Posterior cingulate gyrus (tissue), 11 donors: ENCODE data around the gene ELOVL3.
"Not testable (repeated sequence)": the region's sequence is repeated elsewhere in the genome, so short reads cannot be mapped to it uniquely, and the experiment has no call there.

Source experiments
- DNase-seq, 10 donors: peaks; one replicate each; pipeline versions ENCODE4 v3.0.0 to v3.0.0-alpha.2; 2020 to 2021; ENCODE audit warnings: mixed read lengths in 3 of 10
- intact Hi-C: fragments of 100-400 bp; cut with DNase I; formaldehyde crosslinking; loops from one replicate; pipeline ENCODE4 v1.15.1; 2023

Gene ELOVL3

GRCh38 chr10:102245932-102246251 lies 19.8 kb downstream of the ELOVL3 start:
- intact Hi-C loops: no loop called here

DNA sequence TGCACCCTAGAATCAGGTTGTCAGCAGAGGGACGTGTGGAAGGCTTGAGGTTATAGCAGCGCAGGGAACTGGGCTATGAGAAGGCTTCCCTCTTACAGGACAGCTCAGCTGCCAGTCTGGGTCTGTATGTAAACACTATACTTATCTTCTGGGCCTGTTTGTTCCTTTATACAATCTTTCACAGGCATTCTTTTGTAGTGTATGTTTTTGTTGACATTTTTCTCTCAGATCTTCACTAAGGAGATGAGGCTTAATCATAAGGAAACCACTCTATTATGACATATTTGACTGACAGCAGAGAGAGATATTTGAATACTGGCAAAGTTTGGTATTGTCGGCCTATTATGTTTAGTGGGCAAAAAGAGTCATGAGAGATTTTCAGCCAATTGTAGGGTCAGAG lies 20.2 kb downstream of the ELOVL3 start:
- intact Hi-C loops: no loop called here
- DNase-seq: no peak

More at GRCh38 chr10:102245932-102246251, 19.8 kb downstream of the ELOVL3 start:
- no peak for DNase-seq

DNA sequence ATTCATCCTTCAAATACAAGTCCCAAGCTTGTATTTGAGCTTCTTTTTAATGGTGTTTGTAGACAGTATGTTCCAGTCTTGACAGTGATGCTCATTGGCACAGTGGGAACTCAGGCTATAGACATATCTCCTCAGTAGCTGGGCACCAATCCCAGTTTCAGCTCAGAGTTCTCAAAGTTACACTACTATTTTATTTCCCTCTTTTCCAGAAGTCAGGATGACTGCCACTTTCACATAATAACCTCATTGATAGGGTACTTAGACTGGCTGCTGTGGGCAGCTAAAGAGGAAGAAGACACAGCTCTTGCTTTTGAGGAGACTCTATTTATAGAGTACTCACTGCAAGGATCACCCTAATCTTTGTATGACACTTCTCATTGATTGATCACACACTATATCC lies 21.6 kb downstream of the ELOVL3 start:
- no peak for DNase-seq
- intact Hi-C loops: no loop called here

DNA sequence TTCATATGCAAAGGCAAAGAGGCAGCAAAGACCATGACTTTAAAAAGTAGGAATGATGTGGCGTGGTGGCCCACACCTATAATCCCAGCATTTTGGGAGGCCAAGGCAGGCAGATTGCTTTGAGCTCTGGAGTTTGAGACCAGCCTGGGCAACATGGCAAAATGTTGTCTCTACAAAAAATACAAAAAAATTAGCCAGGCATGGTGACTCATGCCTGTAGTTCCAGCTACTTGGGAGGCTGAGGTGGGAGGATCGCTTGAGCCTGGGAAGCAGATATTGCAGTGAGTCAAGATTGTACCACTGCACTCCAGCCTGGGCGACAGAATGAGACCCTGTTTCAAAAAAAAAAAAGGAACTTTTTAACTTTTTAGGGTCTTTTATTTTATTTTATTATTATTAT lies 26.4 kb downstream of the ELOVL3 start:
- DNase-seq: peak in 1 of 10 donors; percentile 20
- intact Hi-C loops: not testable (repeated sequence)

DNA sequence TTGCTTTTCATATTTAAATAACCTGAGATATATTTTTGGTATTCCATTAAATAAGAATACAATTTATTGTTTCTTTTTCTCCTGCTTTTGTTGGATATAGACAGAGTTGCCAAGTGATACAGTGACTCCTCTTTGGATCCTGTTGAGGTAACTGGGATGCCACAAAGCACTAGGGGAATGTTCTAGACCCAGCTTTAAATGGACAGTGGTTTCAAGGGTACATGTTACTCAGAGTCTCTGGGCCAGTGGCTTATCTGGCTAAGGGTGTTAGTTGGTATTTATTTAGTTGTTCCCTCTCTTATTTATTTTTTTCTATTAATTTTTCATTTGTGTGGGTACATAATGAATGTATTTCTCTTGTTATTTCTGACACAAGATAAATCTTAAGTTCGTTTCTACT lies 28.3 kb downstream of the ELOVL3 start:
- intact Hi-C loops: no loop called here

DNA sequence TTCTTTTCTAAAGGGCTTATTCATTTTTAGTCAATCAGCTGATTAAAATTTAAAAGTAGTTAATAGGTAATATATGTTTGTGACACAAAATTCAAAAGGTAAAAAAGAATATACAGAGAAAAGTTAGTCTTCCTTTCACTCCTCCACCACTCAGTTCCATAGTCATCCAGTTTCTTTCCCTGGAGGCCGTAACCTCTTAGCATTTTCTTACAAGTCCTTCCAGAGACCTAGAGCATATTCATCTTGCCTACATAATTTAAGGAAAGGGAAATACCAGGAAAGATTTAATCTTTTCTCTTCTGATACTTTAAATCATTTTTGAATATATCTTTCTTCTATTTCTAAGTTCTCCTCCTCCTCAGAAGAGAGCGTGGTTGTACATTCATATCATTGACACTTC lies 29.3 kb downstream of the ELOVL3 start:
- intact Hi-C loops: no loop called here
- no peak for DNase-seq

More for the DNA sequence above, 28.3 kb downstream of the ELOVL3 start:
- DNase-seq: no peak

DNA sequence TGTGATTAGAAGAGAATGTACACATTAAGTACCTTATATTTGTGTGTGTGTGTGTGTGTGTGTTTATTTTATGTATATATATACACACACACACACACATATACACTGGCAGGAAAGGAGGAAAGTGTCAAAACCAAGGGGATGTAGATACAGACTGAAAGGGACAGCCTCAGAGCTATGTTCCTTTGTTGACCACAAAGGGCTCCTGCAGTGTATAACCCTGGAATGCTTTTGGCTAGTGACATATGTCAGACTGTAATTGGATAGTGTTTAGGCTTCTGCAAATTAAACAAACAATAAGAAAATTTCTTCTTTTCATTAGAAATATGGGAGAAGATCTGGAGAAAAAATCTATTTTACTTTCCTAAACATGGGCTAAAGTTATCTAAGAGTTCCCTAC lies 35.1 kb downstream of the ELOVL3 start:
- intact Hi-C loops: loop anchor here (10.0 kb wide), 1 partner anchor 64 kb away; no protein-coding TSS in a partner anchor
- no peak for DNase-seq

- DNase-seq: no peak
- intact Hi-C loops: loop anchor here (10.0 kb wide), 1 partner anchor 63 kb away; no protein-coding TSS in a partner anchor
These were observed 35.7 kb downstream of the ELOVL3 start for GRCh38 chr10:102261842-102262241.

- no peak for DNase-seq
- intact Hi-C loops: loop anchor here (10.0 kb wide), 1 partner anchor 62 kb away; no protein-coding TSS in a partner anchor
These were observed 36.8 kb downstream of the ELOVL3 start for GRCh38 chr10:102262744-102263370.

- intact Hi-C loops: loop anchor here (10.0 kb wide), 1 partner anchor 60 kb away; no protein-coding TSS in a partner anchor
These were observed 38.3 kb downstream of the ELOVL3 start for GRCh38 chr10:102264371-102264770.

DNA sequence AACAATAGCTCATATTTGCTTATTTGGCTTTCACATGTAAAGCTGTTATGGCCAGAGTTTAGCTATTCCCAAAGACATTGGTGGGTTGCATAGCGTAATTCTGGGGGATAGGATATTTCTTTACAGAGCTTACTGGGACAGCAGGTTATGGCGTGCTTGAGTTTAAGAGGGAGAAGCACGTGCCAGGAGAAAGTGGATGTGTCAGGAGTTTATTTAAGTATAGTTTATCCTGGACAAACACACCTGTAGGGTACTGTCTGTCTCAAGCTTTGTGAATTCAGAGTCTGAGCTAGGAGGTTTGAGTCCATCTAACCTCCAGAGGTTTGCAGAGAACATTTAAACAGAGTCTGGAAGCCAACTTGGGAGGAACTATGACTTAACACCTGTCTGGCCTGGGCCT lies 40.6 kb downstream of the ELOVL3 start:
- DNase-seq: no peak
- intact Hi-C loops: loop anchor here (10.0 kb wide), 1 partner anchor 58 kb away; no protein-coding TSS in a partner anchor

More at GRCh38 chr10:102264371-102264770, 38.3 kb downstream of the ELOVL3 start:
- DNase-seq: no peak

- DNase-seq: no peak
- intact Hi-C loops: loop anchor here (10.0 kb wide), 1 partner anchor 57 kb away; no protein-coding TSS in a partner anchor
These were observed 41.6 kb downstream of the ELOVL3 start for GRCh38 chr10:102267748-102268147.

- DNase-seq: no peak
- intact Hi-C loops: loop anchor here (10.0 kb wide), 1 partner anchor 56 kb away; no protein-coding TSS in a partner anchor
These were observed 42.3 kb downstream of the ELOVL3 start for GRCh38 chr10:102268375-102268888.

DNA sequence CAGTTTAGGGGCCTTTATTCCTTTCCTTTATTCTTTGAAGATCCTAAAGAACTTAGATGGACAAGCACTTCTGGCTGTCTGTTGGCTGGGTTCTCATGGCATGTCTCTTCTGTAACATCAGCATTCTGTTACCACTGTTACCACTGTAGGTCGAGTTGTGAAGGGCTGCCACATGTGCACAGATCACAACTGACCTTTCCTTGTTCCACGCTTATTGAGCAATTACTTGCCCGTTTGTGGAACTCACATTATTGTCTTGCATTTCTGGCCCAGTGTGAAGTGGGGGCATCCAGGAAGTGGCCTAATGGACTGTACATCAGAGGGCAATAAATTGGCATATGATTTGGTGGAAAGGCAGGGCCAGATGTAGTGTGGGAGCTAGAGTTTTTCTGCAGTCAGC lies 42.9 kb downstream of the ELOVL3 start:
- intact Hi-C loops: loop anchor here (10.0 kb wide), 1 partner anchor 56 kb away; no protein-coding TSS in a partner anchor
- no peak for DNase-seq

- intact Hi-C loops: no loop called here
- DNase-seq: no peak
These were observed 48.0 kb downstream of the ELOVL3 start for GRCh38 chr10:102274062-102274461.

GRCh38 chr10:102275343-102275742 lies 49.2 kb downstream of the ELOVL3 start:
- intact Hi-C loops: no loop called here
- no peak for DNase-seq

DNA sequence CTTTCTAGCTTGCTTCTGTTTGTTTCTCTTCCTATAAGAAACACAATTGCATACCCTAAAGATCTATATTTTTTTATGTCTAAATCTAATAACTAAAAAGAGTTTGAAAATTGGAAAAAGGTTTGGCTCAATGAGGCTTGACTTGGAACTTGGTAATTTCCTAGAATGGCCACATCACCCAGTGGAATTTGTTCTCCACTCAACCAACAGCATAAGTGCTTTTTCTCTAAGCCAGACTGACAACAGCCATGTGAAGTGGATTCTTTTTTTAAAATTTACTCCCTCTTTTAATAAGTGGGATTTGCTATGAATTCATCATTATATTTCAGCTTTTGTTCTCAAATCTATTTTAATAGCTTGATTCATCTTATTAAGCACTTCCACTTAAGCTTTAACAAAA lies 53.0 kb downstream of the ELOVL3 start:
- DNase-seq: no peak
- intact Hi-C loops: no loop called here
